Measurements from ENCODE around the gene KRT77.

Gene KRT77

GRCh38 chr12:52667931-52668330 lies 35.4 kb downstream of the KRT77 start:
- TF ChIP-seq ZNF274 (IDR thresholded peaks at IDR 0.05; ENCODE audit: low read depth, low read length) = no peak
- H3K4me3 ChIP-seq (ENCODE audit: low read length) = no peak overlapping the region

DNA sequence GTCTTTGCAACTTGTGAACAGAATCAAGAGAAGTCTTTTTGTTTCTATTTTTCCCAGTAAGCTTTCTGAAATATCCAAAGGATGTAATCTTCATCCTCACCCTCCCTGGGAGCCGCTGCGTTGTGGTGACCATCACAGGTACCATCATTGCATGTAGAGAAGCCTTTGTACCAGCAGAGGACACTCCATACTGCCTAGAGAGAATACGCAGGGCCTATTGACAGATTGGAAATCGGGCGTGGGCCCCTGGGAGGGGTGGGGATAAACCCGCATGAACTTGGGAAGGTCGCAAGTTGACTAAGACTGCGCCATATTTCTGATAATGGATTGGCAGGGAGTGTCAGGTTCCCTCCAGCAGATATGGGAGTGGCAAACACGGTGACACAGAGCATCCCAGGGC lies 35.8 kb downstream of the KRT77 start:
- no peak for TF ChIP-seq ZNF274 (IDR thresholded peaks at IDR 0.05; ENCODE audit: low read depth, low read length)
- H3K4me3 ChIP-seq (ENCODE audit: low read length) = no peak overlapping the region

DNA sequence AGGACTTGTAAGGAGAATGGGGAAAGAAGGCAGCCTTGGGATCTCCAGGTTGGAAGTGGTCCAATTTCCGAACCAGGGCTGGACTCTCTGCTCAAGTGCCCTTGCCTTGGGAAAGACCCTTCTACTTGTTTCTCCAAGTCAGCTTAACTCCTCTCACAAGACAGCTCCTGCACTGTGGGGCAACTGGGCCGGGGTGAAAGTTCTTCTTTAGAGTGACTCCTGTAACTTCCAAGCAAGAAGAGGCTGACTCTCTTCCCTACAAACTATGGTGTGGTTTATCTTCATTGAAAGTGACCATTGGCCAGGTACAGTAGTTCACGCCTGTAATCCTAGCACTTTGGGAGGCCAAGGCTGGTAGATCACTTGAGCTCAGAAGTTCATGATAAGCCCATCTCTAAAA lies 36.9 kb downstream of the KRT77 start:
- no peak overlapping the region for H3K4me3 ChIP-seq (ENCODE audit: low read length)
- TF ChIP-seq ZNF274 (IDR thresholded peaks at IDR 0.05; ENCODE audit: low read depth, low read length) = no peak

GRCh38 chr12:52663420-52663819 lies 39.9 kb downstream of the KRT77 start:
- no peak for TF ChIP-seq ZNF274 (IDR thresholded peaks at IDR 0.05; ENCODE audit: low read depth, low read length)
- no peak overlapping the region for H3K4me3 ChIP-seq (ENCODE audit: low read length)

- H3K4me3 ChIP-seq (ENCODE audit: low read length) = no peak overlapping the region
- TF ChIP-seq ZNF274 (IDR thresholded peaks at IDR 0.05; ENCODE audit: low read depth, low read length) = no peak
Measured at GRCh38 chr12:52662918-52663229, 40.5 kb downstream of the KRT77 start.

GRCh38 chr12:52662093-52662917 lies 41.0 kb downstream of the KRT77 start:
- H3K4me3 ChIP-seq (ENCODE audit: low read length) = no peak overlapping the region
- no peak for TF ChIP-seq ZNF274 (IDR thresholded peaks at IDR 0.05; ENCODE audit: low read depth, low read length)

DNA sequence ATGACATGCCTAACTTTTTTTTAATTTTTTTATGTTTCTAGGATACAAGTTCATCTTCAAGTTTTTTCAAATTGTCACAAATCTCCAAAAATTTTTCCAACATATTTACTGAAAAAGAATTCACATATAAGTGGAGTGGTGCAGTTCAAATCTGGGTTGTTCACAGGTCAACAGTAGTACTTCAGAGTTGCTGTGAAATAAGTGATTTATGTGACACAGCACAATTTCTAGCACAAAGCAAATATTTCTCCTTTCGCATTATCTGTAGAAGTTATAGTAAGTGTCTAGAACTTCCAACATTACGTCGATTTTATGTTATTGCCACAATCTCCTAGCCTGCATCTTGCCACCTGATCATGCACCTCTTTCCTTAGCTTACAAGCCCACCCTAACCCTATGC lies 41.7 kb downstream of the KRT77 start:
- H3K4me3 ChIP-seq (ENCODE audit: low read length) = no peak overlapping the region
- no peak for TF ChIP-seq ZNF274 (IDR thresholded peaks at IDR 0.05; ENCODE audit: low read depth, low read length)

GRCh38 chr12:52660934-52661499 lies 42.3 kb downstream of the KRT77 start:
- TF ChIP-seq ZNF274 (IDR thresholded peaks at IDR 0.05; ENCODE audit: low read depth, low read length) = no peak
- H3K4me3 ChIP-seq (ENCODE audit: low read length) = no peak overlapping the region

DNA sequence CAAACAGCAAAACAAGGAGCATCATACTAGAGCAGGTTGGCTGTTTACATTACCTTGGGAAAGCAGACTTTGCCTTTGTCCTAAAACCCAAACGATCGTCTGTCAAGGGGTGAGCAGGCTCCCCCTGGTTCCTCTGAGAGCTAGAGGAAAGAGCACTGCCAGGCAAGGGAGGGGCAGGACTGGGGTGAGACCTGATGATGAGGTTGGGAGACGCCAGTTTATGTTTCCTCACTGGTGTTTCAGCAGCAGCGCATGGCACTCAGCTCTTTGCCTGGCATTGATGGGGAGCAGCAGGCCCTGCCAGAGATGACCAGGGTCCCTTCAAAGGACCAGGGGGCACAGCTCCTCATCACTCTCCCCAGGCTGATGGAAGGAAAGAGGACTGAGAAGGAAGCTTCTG lies 43.4 kb downstream of the KRT77 start:
- H3K4me3 ChIP-seq (ENCODE audit: low read length) = no peak overlapping the region
- TF ChIP-seq ZNF274 (IDR thresholded peaks at IDR 0.05; ENCODE audit: low read depth, low read length) = no peak

- H3K4me3 ChIP-seq (ENCODE audit: low read length) = no peak overlapping the region
- TF ChIP-seq ZNF274 (IDR thresholded peaks at IDR 0.05; ENCODE audit: low read depth, low read length) = no peak
Measured at GRCh38 chr12:52659395-52659794, 43.9 kb downstream of the KRT77 start.

DNA sequence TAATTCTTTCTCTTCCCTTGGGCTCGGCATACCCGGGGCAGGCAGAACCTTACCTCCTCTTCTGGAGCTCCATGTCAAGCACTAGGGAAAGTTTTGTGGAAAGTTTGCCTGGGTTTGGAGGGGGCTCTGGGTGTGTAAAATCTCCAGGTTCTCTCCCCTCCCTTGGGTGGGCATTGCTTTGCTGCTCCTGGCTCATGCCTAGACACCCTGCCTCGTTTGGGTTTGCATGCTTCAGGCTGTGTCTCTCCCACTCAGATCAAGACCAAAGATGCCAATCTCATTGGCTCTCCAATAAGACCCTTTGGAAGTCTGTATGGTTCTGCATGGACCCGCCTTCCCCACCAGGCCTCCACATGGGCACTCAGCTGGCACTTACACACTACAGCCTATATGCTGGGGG lies 45.1 kb downstream of the KRT77 start:
- H3K4me3 ChIP-seq (ENCODE audit: low read length) = no peak overlapping the region
- TF ChIP-seq ZNF274 (IDR thresholded peaks at IDR 0.05; ENCODE audit: low read depth, low read length) = no peak

- H3K4me3 ChIP-seq (ENCODE audit: low read length) = no peak overlapping the region
- no peak for TF ChIP-seq ZNF274 (IDR thresholded peaks at IDR 0.05; ENCODE audit: low read depth, low read length)
Measured at GRCh38 chr12:52657250-52657902, 45.9 kb downstream of the KRT77 start.

DNA sequence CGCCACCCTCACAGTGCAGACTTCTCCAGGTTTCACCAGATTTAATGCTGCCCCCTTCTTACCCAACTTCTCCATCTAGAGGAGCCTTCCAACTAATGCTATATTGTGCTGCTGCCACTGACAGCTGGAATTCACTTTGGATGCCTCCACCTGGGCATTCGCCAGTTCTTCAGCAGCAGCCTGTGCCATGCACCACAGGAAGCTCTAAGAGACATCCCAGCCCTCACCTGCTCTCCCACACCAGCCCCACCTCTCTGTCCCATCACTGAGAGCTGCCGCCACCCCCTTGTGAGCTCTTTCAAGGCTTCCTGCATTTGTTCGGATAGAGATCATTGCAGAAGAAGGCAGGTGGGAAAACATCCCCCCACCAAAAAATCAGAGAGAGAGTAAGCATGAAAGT lies 46.7 kb downstream of the KRT77 start:
- H3K4me3 ChIP-seq (ENCODE audit: low read length) = no peak overlapping the region
- TF ChIP-seq ZNF274 (IDR thresholded peaks at IDR 0.05; ENCODE audit: low read depth, low read length) = no peak

DNA sequence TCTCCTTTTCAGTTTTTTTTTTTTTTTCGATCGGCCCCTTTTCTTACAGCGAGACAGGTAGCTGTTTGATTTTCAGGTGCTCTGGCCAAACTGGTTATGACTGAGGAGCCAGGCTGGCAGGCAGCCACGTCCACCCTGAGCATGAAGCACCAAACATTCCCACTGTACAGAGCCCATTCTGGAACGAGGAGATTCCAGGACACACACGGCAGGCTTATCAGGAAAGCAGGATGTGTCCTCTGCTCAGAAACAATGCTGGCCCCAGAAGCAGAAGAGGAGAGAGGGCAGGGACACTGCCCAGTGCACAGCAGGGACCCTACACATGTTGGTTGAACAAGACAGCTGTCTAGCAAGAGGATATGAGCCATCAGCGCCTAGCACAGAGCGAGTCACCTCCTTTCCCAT lies 47.6 kb downstream of the KRT77 start:
- TF ChIP-seq ZNF274 (IDR thresholded peaks at IDR 0.05; ENCODE audit: low read depth, low read length) = no peak
- H3K4me3 ChIP-seq (ENCODE audit: low read length) = no peak overlapping the region

GRCh38 chr12:52655251-52655650 lies 48.1 kb downstream of the KRT77 start:
- TF ChIP-seq ZNF274 (IDR thresholded peaks at IDR 0.05; ENCODE audit: low read depth, low read length) = no peak
- H3K4me3 ChIP-seq (ENCODE audit: low read length) = no peak overlapping the region

Data from GM08714 (cell line).